ENCODE data around the gene PIGB.
"Not testable (repeated sequence)": the region's sequence is repeated elsewhere in the genome, so short reads cannot be mapped to it uniquely, and the experiment has no call there.

The PIGB gene

GRCh38 chr15:55318588-55319494 lies at the start of gene PIGB, which contains the start of gene PIGBOS1:
PIGB (plus strand) TSS chr15:55319222; CDS start chr15:55319251, 29 bp downstream.
PIGBOS1 (minus strand) TSS chr15:55319123; CDS start chr15:55317792, 1,331 bp downstream.
- DNase-seq = peak; percentile 88

DNA sequence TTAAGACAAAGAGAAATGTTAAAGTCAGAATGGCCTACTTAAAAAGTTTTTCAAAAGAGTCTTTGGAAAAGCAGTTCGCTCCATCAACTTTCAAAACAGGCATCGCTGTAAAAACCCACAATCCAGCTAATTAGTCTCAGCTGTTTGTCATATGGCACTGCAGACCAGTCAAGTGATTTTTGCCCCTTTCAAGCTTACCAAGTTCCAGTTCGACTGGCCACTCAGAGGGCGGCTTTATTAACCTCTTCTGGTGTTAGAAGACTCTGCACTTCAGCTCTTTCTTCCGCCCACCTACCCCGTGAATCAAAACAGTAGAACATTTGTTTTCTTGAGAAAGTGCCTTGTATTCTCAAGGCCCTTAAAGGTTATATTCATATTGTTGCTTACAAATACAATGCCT lies 48.7 kb upstream of the PIGB start:
- no peak for DNase-seq

DNA sequence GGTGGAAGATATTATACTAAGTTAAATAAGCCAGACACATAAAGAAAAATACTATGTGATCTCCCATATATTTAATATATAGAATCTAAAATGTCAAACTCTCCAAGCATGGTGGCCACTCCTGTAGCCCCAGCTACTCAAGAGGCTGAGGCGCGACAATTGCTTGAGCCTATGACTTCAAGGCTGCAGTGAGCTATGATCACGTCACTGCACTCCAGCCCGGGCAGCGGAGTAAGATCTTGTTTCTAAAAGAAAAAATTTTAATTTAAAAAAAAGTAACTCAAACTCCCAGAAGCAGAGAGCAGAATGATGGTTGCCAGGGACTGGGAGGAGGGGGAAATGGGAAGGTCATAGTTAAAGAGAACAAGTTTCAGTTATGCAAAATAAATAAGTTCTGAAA lies 42.7 kb upstream of the PIGB start:
- no peak for DNase-seq

GRCh38 chr15:55277116-55277564 lies 41.9 kb upstream of the PIGB start:
- DNase-seq = peak; percentile 71

DNA sequence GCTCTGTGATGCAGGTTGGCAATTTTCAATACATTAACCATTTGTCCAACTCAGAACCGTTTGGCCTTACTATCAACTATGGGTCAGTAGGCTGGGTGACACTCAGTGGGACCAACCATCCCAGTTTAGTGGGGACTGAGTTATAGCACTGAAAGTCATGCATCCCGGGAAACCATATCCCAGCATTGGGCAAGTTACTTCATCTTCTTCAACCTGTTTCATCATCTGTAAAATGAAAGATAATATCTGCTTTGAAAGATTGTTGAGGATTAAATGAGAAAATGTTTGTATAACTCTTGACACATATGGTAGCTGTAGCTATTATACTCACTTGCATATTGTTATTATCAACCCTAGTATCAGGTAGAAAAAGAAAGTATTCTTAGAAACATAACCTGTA lies 41.3 kb upstream of the PIGB start:
- no peak for DNase-seq

GRCh38 chr15:55279100-55279745 lies 39.8 kb upstream of the PIGB start:
- DNase-seq = no peak

DNA sequence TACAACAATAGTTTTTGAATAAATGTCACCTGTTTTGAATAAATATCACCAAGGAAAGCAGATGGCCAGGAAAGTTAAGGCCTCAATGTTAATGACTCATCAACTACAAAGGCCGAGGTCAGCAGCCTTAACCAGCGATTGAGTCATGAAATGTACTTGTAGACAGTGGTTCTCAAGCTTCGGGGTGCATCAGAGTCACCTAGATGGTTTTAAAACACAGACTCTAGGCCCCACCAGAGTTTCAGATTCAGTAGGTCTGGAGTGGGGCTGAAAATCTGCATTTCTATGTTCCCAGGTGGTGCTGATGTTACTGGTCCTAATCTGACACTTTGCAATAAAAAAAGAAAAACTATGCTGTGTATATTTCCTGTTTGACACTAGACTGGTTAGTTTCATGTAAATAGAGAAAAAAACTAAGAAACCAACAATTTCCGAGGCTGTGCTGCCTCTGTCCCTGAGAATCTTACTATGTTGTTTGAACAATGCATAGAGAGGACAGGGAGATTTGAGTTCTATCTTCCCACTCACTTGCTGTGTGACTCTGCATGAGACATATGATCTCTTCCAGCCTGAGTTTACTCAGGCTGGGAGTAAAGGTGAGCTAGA lies 39.2 kb upstream of the PIGB start:
- DNase-seq = peak; percentile 63 to 69

DNA sequence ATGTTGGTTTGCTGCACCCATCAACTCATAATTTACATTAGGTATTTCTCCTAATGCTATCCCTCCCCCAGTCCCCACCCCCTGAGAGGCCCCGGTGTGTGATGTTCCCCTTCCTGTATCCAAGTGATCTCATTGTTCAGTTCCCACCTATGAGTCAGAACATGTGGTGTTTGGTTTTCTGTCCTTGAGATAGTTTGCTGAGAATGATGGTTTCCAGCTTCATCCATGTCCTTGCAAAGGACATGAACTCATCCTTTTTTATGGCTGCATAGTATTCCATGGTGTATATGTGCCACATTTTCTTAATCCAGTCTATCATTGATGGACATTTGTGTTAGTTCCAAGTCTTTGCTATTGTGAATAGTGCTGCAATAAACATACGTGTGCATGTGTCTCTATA lies 38.4 kb upstream of the PIGB start:
- DNase-seq = peak in 1 of 2 experiments; percentile 55

- no peak for DNase-seq
Observed at GRCh38 chr15:55281517-55282228, 37.3 kb upstream of the PIGB start.

DNA sequence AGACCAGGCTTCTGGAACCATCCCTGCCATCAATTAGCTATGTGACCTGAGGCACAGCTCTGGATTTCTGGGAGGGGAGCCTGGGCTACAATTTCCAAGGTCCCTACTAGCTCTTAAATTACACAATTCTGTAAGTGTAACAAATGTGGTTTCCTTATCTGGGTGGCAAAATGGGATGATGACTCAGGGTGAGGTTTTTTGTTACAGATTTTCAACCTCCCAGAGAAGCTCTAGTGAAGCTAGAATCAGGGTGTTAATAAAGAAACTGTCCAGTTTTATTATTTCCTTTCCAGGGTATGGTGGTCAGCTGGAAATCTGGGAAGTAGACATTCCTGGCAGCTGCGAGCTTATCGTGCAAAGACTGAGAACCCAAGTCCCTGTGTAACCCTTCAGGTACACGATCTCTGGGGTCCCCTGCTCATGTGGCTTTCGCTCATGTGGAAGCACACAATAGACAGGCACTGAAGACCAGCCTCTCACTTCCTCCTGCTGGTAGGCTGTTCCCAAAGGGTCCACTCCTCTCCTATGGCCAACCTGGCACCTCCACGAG lies 36.7 kb upstream of the PIGB start:
- DNase-seq = peak; percentile 50 to 57

DNA sequence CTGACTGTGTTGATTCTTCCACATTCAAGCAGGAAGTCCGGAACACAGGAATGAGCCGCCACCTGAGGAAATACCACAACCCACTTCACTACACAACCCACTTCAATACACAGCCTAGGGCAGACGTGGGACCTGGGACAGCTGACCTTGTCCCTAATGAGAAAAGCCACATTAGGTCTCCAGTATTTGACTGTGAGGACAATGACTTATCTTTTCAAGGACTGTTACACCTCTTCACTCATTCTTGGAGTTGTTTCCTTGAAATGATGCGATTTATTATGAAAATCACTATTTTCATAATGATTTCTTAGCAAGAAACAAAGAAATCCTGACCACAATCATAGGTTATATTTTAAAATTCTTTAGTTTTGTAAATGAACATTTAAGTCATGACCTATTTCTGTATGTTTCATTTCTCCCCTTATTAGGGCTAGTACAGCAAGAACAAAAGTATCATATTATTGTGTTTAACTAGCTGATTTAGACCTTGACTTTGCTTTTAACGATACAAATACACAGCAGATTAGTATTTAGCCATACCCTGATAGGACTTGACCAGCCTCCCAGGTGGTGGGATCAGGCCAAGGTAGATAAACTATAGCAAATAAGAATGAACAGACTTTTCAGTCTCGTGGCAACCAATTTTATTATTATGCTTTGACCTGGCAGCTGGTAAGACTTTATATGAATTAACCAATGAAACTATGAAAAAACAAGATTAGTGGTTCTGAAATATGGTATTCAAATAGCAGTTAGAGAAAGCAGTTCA lies 35.5 kb upstream of the PIGB start:
- no peak for DNase-seq

DNA sequence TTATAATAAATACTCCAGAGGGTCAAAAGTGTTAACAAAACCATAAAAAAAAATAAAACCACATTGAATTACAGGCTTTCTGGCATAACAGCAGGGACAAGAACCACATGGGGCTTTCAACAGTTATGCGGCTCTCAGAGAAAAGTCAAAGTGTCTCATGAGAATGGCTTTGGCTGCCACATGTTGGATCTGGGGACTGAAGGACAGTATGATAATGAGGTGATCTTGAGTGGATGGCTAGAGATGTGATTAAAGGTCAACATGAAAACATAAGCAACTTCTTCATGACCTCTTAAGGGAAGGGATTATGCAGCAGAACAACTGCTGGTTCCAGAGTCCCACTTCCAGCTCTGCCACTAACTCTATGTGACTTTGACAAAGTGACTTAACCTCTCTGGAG lies 34.6 kb upstream of the PIGB start:
- DNase-seq = no peak

DNA sequence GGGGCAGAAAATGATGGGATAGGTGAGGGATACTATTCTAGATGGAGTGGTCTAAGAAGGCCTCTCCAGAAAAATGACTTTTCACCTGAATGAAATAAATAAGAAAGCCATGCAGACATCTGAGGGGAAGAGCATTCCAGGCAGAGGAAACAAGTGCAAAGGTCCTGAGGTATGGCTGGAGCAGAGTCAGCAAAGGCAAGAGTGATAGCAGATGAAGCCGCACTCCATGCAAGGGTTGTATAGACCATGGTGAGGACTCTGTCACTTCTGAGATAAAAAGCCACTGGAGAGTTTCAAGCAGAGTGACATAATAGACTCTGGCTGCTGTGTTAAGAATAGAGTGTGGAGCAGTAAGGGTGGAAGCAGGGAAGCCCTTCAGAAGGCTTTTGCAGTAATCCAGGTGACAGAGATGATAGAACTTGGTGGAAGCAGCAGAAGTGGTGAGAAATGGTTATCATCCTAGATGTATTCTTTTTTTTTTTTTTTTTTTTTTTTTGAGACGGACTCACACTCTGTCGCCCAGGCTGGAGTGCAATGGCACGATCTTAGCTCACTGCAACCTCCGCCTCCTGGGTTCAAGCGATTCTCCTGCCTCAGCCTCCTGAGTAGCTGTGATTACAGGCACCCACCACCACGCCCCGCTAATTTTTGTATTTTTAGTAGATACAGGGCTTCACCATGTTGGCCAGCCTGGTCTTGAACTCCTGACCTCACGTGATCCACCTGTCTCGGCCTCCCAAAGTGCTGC lies 32.4 kb upstream of the PIGB start:
- not testable (repeated sequence) for DNase-seq

- DNase-seq = no peak
Observed at GRCh38 chr15:55288006-55288717, 30.9 kb upstream of the PIGB start.

DNA sequence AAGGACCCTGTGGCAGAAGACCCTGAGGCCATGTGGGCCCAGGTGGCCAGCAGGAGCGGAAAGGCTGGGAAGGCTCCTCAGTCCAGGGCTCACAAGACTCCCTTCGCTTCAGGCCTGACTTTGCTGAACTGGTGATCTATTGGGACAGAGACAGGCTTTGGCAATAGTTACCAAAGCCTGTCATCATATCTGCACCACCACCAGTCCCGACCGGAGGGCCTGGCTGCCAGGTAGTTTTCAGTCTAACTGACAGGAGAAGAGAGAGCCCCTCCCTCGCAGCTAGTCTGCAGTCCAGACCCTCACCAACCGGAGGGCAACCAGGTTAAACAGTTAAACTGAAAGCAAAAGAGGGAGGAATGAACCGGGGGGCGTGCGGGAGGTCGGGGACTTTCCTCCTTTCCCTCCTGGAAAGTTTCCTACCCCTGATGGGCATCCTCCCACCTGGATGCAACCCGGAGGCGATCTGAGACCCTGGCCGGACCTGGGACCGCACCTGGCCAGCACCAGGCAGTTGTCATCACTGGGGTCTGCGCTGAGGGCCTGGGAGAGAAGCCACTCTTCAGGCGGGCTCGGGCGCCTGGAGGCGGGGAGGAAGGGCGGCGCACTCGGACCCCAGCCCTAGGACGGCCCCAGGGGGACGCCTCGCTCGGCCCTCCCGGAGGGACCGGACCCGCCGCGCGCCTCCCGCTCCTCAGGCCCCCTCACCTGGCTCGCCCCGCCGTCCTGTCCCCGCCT lies 29.8 kb upstream of the PIGB start:
- DNase-seq = peak; percentile 70

DNA sequence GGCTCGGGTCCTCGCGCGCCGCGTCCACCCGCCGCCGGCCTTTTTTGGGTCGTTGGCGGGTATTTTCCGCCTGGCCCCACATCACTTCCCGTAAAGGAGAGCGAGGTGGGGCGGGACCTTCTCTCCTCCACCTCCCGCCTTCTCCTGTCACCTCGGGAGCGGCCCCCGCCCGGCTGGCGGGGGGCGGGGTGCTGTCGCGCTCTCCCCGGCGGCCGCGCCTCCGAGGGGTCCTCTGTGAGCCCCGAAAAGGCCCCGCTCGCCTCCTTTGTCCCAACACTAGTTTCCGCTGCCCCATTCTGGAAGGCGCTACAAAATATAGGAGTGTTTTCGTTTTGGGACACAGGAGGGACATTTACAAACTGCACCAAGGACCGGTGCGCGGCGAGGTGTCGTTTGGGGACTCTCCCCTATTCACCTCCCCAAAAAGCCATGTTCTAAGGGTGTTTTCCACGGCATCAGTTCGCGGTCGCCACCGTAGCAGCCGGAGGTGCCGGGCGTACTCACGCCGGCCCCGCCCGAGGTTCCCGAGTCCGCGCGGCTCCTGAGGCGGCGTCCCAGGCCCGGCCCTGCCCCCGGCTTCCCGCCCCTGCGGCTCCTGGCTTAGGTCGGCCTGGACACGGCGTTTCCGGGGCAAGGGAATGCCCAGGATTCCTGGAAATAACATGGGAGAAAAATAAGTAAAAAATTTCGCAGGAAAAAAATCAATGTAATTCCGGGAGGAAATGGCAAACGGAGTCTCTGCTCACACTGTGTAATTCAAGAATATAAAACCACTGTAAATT lies 29.1 kb upstream of the PIGB start, which contains the start of gene RAB27A:
RAB27A (minus strand) TSS at position 68 of the 782 bp plus-strand sequence. CDS start 54,879 bp downstream, outside the sequence.
- peak; percentile 87 to 90 for DNase-seq

DNA sequence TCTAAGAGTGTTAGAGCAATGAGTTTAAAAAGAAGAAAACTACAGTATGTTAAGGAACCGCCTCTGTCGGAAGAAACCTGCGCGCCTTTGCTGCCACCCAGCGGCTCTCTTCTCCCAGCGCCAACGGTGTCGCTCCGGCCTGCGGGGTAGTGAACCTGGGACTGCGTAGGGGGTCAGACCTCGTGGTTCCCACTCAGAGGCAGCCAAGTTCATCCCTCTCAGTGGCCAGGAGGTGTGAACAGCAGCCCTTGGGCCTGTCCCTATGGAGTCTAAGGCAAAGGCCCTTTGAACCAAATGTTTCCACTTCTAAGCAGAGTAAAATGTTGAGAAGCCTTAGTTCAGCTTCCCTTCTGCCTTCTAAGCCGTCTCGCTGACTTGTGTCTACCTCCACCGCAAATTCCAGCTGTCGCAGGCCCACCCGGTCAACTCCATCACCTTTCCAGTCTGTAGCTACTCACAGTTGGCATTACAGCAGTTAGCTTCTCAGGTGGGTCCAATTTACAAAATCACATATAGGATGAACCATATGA lies 28.4 kb upstream of the PIGB start:
- DNase-seq = peak; percentile 91

- DNase-seq = no peak
Observed at GRCh38 chr15:55297315-55297714, 21.7 kb upstream of the PIGB start.

Data from activated T-cell treated with anti-CD3 and anti-CD28 coated beads, Interleukin-2, amount 50 U/mL, for 48 hours (primary cell).